Naive B cell (primary cell): ENCODE data around the gene PIP4K2B. TPM values are rescaled to one million over a fixed set of nuclear protein-coding genes. Genes with fewer than 3 reads are reported as not detected.

Source experiments
- polyA plus RNA-seq, 6 donors: library from polyadenylated mRNA; unstranded; fragments of 300-500 nt; fragmentation: Illumina TruSeq; gene quantifications; one replicate each; pipeline ENCODE4 v1.2.3, GENCODE V29; 2021; ENCODE audit warnings: low read depth in 6 of 6

Gene PIP4K2B
- polyA plus RNA-seq, 6 donors from 2014 or later = 10.1 to 14.5 (median 11.8) TPM

Other genes with a start within 250 kb of the PIP4K2B start
- not detected for gene SRCIN1, start 193.6 kb downstream of the PIP4K2B start, polyA plus RNA-seq
- not detected for gene EPOP, start 124.6 kb downstream of the PIP4K2B start, polyA plus RNA-seq
- gene MLLT6, start 94.3 kb downstream of the PIP4K2B start, polyA plus RNA-seq = 1 to 10 TPM; 1.7 to 9.0 (median 4.7) TPM
- gene CISD3, start 69.2 kb downstream of the PIP4K2B start, polyA plus RNA-seq = 10 to 100 TPM; 19.1 to 31.5 (median 21.2) TPM
- not detected for gene PCGF2, start 51.2 kb downstream of the PIP4K2B start, polyA plus RNA-seq
- gene PSMB3, start 46.8 kb downstream of the PIP4K2B start, polyA plus RNA-seq = 100 to 1,000 TPM; 326 to 642 (median 411) TPM
- 10 to 100 TPM in 4 of 6 donors, 1 to 10 TPM in 2; 9.2 to 13.4 (median 11.5) TPM for gene CWC25, start 25.8 kb upstream of the PIP4K2B start, polyA plus RNA-seq
- gene RPL23, start 54.2 kb upstream of the PIP4K2B start, polyA plus RNA-seq = 1,000 to 10,000 TPM in 5 of 6 donors, 100 to 1,000 TPM in 1; 798 to 1,720 (median 1,485) TPM
- gene LASP1, start 70.5 kb upstream of the PIP4K2B start, polyA plus RNA-seq = 10 to 100 TPM; 28.4 to 47.4 (median 41.8) TPM
- not detected for gene FBXO47, start 167.8 kb upstream of the PIP4K2B start, polyA plus RNA-seq